Measurements from ENCODE around the gene IQSEC1. TPM values are rescaled to one million over a fixed set of nuclear protein-coding genes. Genes with fewer than 3 reads are reported as not detected.

IQSEC1 gene
- polyA plus RNA-seq, 1 experiment: 3.6 TPM

DNA sequence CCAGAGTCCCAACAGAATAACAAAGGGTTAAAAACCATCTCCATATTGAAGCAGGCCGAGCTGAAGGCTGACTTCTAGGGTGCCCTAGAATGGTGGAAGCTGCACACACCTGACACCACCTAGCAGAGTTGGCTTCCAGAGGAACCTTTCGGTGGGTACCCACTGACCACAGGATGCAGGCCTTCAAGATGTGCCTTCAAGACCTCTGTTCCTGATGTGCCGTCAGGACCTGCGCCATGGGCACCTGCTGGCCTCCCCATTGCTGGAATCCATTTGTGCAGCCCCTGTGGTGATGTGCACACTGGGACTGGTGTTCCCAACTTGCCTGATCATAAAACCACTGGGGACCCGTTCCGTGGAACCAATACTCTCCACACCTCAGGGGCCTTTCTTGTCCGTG is 196.2 kb downstream of the IQSEC1 start:
- no peak overlapping the region for H3K27ac ChIP-seq (ENCODE audit: low read depth, low read length)
- TF ChIP-seq CTCF (IDR thresholded peaks at IDR 0.05; ENCODE audit: low read depth, low read length): no peak
- CTCF ChIA-PET: interaction anchor here (5.2 kb wide), 1 partner anchor 14 kb away, joined by 33 read pairs; no protein-coding TSS in a partner anchor
- peaks cover 16% of the 10 kb centered on the region for H3K27me3 ChIP-seq (ENCODE audit: control insufficient read depth, insufficient read depth, low read length)
- POLR2A ChIA-PET: no interaction called here
- DNase-seq (ENCODE audit: low read depth, low spot score): no peak
- no peak overlapping the region for H3K4me3 ChIP-seq (ENCODE audit: low read depth, low read length)
- H3K9me3 ChIP-seq (ENCODE audit: control insufficient read depth, insufficient read depth, low read length): no peaks in the 10 kb centered on the region

- ChIA-PET CTCF (interaction anchor here (5.2 kb wide), 1 partner anchor 14 kb away, joined by 33 read pairs; no protein-coding TSS in a partner anchor), POLR2A (no interaction called here)
- Histone ChIP-seq H3K27me3 (ENCODE audit: control insufficient read depth, insufficient read depth, low read length) (peaks cover 16% of the 10 kb centered on the region), H3K9me3 (ENCODE audit: control insufficient read depth, insufficient read depth, low read length) (no peaks in the 10 kb centered on the region), H3K27ac (ENCODE audit: low read depth, low read length) (no peak overlapping the region), H3K4me3 (ENCODE audit: low read depth, low read length) (peak overlapping the region; percentile 39)
- no peak for DNase-seq (ENCODE audit: low read depth, low spot score)
- 0 out of 2 replicates have a peak, but pooled peaks have one; percentile 10 for TF ChIP-seq CTCF (IDR thresholded peaks at IDR 0.05; ENCODE audit: low read depth, low read length)
These were observed 197.1 kb downstream of the IQSEC1 start for GRCh38 chr3:12875857-12876836.

- H3K9me3 ChIP-seq (ENCODE audit: control insufficient read depth, insufficient read depth, low read length): no peaks in the 10 kb centered on the region; the same call in 1 of the 2 replicates
- no peak overlapping the region for H3K27ac ChIP-seq (ENCODE audit: low read depth, low read length)
- POLR2A ChIA-PET: no interaction called here
- CTCF ChIA-PET: no interaction called here
- H3K27me3 ChIP-seq (ENCODE audit: control insufficient read depth, insufficient read depth, low read length): peaks cover 33% of the 10 kb centered on the region
- no peak for TF ChIP-seq CTCF (IDR thresholded peaks at IDR 0.05; ENCODE audit: low read depth, low read length)
- no peak overlapping the region for H3K4me3 ChIP-seq (ENCODE audit: low read depth, low read length)
- DNase-seq (ENCODE audit: low read depth, low spot score): no peak
These were observed 201.7 kb downstream of the IQSEC1 start for GRCh38 chr3:12871404-12871983.

- DNase-seq (ENCODE audit: low read depth, low spot score): no peak
- TF ChIP-seq CTCF (IDR thresholded peaks at IDR 0.05; ENCODE audit: low read depth, low read length): no peak
- ChIA-PET CTCF (interaction anchor here (1.4 kb wide), 2 partner anchors 21 to 29 kb away, joined by 3 to 5 read pairs; partner anchors contain the start of gene RPL32), POLR2A (no interaction called here)
- H3K9me3 ChIP-seq (ENCODE audit: control insufficient read depth, insufficient read depth, low read length): no peaks in the 10 kb centered on the region; the same call in 1 of the 2 replicates
- peaks cover 33% of the 10 kb centered on the region for H3K27me3 ChIP-seq (ENCODE audit: control insufficient read depth, insufficient read depth, low read length)
- no peak overlapping the region for H3K4me3 ChIP-seq (ENCODE audit: low read depth, low read length)
- no peak overlapping the region for H3K27ac ChIP-seq (ENCODE audit: low read depth, low read length)
These were observed 202.3 kb downstream of the IQSEC1 start for GRCh38 chr3:12870942-12871341.

Measured in AG04450 (cell line).